Prostate gland (tissue), 2 donors: ENCODE measurements around the gene SORT1.

Experiments used
- POLR2A ChIP-seq: fragments of 450-650 bp; IDR thresholded peaks from one replicate; pipeline ENCODE4 v1.6.1; 2016; ENCODE audit warnings: antibody characterized with exemption, mild to moderate bottlenecking
- POLR2AphosphoS5 ChIP-seq: sonication (generic); formaldehyde crosslinking; IDR thresholded peaks from one replicate; pipeline ENCODE4 v1.6.1; 2017; ENCODE audit warnings: antibody characterized with exemption
- TF ChIP-seq, protein P1 (sequence below), 4 experiments: fragments of 200-600 bp in 2 of 4; fragments of 450-650 bp in 2 of 4; sonication (generic) in 2 of 4; IDR thresholded peaks; 1 replicate in 3 of 4; 2 replicates in 1 of 4; pipeline ENCODE4 v1.5.1; 2016 to 2019; ENCODE audit warnings: antibody characterized with exemption in 4 of 4, mild to moderate bottlenecking in 2 of 4, moderate library complexity in 2 of 4

DNA sequence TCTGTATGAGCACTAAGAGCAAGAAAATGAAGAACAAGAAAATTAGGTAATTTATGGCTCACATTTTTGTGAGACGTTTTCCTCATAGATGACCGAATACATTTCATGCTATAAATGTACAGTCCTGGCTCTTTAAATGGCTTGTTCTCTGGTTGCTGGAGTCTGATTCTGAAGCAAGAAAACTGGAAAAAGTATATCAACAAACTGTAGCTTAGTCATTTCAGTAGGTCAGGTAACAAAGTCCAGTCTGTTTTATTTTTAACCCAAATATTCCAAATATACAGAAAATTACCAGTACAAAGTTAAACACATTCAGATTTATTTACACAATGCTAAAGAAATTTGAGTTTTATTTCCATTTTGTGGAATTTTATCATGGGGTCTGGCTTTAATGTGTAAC lies 88.4 kb downstream of the SORT1 start:
- TF ChIP-seq, protein P1, sequence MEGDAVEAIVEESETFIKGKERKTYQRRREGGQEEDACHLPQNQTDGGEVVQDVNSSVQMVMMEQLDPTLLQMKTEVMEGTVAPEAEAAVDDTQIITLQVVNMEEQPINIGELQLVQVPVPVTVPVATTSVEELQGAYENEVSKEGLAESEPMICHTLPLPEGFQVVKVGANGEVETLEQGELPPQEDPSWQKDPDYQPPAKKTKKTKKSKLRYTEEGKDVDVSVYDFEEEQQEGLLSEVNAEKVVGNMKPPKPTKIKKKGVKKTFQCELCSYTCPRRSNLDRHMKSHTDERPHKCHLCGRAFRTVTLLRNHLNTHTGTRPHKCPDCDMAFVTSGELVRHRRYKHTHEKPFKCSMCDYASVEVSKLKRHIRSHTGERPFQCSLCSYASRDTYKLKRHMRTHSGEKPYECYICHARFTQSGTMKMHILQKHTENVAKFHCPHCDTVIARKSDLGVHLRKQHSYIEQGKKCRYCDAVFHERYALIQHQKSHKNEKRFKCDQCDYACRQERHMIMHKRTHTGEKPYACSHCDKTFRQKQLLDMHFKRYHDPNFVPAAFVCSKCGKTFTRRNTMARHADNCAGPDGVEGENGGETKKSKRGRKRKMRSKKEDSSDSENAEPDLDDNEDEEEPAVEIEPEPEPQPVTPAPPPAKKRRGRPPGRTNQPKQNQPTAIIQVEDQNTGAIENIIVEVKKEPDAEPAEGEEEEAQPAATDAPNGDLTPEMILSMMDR (IDR thresholded peaks at IDR 0.05): no peak
- TF ChIP-seq POLR2AphosphoS5: no peak
- TF ChIP-seq POLR2A: no peak
